GM19438 (cell line): Measurements from ENCODE around the gene TTC28.
"Not testable (repeated sequence)": the region's sequence is repeated elsewhere in the genome, so short reads cannot be mapped to it uniquely, and the experiment has no call there.

Source experiments
- ATAC-seq: cut with Tn5 transposase; IDR thresholded peaks from one replicate; pipeline ENCODE4 v1.9.1; 2021; ENCODE audit warnings: low read depth; ENCODE audit not compliant: unreplicated experiment

TTC28 gene

DNA sequence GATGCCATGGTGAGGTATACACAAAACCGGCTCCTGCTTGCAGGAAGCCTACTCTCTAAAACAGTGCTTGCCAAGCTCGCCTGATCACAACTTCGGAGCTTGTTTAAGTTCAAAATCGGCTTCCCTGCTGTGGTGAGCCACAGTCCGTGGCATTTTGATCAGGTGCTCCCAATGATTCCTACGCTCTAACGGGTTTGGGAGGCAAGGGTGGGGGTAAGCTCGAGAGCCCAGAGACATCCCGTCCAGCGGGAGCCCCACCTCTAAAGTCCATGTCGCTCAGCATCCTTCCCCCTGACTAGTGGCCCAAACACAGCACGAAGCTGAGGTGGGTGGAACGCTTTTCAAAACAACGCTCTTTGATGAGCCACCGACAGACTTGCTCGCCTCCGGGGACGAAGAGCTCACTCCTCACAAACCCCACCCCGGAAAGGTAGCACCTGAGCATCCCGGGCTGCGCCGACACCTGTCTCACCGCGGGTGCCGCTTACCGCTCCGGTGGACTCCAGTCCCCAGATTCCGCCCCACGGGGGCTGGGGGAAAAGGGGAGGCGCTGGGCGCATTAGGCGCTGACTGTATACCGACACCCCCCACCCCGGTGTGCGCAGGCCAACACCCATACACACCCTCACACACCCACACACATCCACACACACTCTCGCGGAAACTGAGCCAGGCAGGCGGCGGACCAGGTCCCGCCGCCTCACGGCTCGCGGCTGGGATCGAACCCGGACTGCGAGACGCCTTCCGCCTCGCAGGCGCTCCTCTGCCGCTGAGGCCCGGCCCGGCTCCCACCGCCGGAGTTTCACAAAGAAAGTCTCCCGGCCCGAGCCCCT, 646 bp downstream of the TTC28 start:
- not testable (repeated sequence) for ATAC-seq

DNA sequence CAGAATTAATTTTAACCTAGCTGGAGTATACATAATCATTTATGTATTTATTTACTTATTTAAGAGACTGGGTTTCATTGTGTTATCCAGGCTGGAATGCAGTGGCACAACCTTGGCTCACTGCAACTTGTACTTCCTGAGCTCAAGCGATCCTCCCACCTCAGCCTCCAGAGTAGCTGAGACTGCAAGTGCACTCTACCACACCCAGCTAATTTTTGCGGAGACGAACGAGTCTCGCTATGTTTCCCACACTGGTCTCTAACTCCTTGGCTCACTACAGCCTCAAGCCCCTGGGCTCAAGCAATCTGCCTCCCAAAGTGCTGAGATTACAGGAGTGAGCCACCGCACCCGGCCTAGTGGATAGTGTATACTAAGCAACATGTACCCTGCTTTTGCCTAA, 1.5 kb downstream of the TTC28 start:
- ATAC-seq: not testable (repeated sequence)

DNA sequence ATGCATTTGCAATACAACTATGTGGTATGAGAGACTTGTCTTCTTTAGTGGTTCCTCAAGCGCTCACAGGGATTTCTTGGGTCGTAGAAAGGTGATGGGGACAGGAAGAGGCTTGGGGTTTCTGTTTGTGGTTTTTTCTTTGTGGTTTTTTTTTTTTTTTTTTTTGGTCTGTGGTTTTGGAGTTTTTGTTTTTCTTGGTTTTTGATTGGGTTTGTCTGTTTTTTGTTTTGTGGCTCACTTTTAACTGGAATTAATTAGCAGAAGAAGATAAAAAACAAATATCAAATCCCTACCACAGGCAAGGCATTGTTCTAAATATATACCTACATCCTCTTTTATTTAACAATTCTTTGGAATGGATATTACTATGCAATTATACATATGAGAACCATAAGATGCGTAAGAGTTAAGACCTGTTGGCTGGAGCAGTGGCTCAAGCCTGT, 5.5 kb downstream of the TTC28 start:
- no peak for ATAC-seq

DNA sequence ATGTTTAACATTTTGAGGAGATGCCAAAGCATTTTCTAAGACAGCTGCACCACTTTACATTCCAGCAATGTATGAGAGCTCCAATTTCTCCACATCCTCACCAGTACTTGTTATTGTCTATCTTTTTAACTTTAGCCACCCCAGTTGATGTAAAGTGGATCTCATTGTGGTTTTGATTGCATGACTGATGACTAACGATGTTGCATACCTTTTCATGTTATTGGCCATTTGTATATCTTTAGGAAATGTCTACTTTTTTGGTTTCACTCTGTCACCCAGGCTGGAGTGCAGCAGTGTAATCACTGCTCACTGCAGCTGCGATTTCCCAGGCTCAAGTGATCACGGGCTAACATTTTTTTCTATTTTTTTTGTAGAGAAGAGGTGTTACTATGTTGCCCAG, 8.9 kb downstream of the TTC28 start:
- no peak for ATAC-seq

DNA sequence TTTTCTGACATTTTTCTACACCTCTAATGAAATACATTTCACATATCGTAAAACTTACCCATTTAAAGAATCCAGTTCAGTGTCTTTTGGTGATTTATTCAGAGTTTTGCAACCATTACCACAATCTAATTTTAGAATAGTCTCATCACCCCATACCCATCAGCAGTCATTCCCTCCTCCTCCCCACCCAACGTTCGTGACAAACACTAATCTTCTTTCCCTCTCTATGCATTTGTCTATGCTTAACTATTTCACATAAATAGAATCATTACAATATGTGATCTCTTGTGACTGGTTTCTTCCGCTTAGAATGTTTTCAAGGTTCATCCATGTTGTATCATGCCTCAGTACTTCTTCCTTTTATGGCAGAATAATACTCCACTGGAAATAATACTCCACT, 9.5 kb downstream of the TTC28 start:
- ATAC-seq: no peak

DNA sequence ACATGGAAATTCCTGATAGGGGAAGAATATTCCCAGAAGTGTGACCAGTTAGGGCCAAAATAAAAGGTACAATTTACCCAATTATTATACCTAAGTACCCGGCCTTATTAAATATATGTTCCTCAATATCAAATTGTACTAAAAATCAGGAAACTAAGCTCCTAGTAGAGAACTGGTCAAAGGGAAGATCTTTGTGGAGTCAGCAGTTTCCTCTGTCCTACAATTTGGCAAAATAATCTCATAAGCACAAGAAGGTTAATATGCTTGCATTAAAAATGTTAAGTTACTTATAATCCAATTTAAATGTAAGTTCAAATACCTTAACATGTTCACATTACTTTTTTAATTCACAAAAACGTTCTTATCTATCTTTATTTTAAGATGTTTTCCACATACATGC, 10.3 kb downstream of the TTC28 start:
- ATAC-seq: no peak

DNA sequence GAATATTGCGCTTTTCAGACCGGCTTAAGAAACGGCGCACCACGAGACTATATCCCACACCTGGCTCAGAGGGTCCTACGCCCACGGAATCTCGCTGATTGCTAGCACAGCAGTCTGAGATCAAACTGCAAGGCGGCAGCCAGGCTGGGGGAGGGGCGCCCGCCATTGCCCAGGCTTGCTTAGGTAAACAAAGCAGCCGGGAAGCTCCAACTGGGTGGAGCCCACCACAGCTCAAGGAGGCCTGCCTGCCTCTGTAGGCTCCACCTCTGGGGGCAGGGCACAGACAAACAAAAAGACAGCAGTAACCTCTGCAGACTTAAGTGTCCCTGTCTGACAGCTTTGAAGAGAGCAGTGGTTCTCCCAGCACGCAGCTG, 16.1 kb downstream of the TTC28 start:
- ATAC-seq: not testable (repeated sequence)

DNA sequence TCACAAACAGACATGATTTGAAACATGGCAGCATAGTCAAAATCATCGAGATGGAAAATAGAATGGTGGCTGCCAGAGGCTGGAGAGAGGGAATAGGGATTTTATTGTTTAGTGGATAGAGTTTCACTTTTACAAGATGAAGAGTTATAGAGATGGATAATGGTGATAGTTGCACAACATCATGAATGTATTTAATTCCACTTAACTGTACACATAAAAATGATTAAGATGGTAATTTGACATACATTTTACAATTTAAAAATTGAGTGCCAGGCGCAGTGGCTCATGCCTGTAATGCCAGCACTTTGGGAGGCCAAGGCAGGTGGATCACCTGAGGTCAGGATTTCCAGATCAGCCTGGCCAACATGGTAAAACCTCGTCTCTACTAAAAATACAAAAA, 21.2 kb downstream of the TTC28 start:
- ATAC-seq: no peak

DNA sequence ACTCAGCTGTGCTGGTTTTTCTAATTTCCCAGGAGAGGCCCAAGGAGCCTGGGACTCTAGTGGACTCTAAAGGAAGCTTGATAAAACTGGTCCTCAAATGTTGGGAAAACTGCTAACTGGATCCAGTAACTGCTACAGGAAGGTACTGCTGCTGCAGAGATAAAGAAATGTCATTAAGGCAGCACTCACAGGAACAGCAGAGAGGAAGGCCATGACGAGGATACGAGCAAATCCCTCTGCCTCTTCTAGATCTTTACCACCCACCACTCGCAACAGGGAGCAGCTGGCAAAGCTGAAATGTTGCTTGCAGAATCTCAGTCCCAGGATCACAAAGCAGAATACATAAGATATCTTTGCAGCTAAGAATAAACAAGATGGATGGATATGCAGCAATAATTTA, 23.5 kb downstream of the TTC28 start:
- ATAC-seq: no peak

DNA sequence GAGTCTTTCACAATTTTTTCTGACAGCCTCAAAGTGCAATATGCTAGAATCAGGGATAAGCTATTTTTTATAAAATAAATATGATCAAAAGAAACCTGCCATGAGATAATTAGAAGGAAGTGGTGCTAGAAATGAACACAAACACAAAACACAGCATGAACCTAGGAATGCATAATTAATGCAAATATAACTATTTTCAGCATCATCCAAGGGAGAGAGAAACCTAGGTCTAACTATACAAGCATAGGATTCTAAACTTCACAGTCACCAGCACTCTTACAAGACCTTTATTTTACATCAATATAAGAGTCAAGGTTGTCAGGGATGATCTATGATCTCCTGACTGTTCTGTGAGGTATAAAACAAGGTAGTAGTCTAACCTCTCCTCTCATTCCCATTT, 29.2 kb downstream of the TTC28 start:
- ATAC-seq: no peak

DNA sequence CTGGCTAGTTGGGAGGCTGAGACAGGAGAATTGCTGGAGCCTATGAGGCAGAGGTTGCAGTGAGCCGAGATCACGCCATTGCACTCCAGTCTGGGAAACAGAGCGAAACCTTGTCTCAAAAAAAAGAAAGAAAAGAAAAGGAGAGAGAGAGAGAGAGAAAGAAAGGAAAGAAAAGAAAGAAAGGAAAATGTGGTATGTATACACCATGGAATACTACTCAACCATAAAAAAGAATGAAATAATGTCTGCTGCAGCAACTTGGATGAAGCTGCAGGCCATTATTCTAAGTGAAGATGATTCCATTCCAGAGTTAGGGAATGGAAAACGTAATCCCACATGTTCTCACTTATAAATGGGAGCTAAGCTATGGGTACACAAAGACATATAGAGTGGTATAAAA, 30.8 kb downstream of the TTC28 start:
- ATAC-seq: no peak

DNA sequence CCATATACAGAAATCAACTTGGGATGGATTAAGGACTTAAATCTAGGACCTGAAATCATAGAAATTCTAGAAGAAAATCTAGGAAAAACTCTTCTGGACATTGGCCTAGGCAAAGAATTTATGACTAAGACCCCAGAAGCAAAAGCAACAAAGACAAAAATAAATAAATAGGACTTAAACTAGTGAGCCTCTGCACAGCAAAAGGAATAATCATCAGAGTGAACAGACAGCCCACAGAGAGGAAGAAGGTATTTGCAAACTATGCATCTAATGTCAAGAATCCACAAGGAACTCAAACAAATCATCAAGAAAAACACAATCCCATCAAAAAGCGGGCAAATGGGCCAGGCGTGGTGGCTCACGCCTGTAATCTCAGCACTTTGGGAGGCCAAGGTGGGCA, 32.4 kb downstream of the TTC28 start:
- no peak for ATAC-seq

DNA sequence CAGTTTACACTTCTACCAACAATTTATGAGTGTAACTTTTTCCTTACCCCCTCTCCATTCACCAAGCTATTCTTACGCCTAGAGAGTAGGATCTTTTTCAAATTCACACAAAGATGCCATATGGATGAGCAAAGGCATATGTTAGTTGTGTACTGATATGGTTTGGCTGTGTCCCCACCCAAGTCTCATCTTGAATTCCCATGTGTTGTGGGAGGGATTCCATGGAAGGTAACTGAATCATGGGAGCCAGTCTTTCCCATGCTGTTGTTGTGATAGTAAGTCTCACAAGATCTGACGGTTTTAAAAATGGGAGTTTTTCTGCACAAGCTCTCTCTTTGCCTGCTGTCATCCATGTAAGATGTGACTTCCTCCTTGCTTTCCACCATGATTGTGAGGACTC, 40.3 kb downstream of the TTC28 start:
- ATAC-seq: no peak

DNA sequence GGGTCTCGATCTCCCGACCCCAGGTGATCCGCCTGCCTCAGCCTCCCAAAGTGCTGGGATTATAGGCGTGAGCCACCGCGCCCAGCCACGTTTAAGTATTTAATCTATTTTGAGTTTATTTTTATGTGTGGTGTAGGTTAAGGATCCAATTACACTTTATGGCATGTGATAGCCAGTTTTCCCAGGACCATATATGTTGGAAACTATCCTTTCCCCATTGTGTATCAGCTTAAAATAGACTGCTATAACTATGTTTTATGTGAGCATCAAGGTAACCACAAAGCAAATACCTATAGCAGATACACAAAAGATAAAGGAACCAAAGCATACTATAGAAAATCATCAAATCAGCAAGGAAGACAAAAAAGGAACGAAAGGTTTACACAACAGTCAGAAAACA, 42.4 kb downstream of the TTC28 start:
- no peak for ATAC-seq

DNA sequence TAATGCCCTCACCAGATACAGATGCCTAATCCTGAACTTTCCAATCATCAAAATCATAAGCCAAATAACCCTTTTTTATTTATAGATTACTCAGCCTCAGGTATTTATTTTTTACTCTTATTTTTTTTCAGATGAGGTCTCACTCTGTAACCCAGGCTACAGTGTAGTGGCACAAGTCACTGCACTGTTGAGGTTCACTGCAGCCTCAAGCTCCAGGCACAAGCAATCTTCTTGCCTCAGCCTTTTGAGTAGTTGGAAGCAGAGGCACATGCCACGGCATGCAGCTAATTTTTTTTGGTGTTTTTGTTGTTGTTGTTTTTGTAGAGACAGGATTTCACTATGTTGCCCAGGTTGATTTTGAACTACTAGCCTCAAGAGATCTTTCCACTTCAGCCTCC, 49.5 kb downstream of the TTC28 start:
- ATAC-seq: no peak

DNA sequence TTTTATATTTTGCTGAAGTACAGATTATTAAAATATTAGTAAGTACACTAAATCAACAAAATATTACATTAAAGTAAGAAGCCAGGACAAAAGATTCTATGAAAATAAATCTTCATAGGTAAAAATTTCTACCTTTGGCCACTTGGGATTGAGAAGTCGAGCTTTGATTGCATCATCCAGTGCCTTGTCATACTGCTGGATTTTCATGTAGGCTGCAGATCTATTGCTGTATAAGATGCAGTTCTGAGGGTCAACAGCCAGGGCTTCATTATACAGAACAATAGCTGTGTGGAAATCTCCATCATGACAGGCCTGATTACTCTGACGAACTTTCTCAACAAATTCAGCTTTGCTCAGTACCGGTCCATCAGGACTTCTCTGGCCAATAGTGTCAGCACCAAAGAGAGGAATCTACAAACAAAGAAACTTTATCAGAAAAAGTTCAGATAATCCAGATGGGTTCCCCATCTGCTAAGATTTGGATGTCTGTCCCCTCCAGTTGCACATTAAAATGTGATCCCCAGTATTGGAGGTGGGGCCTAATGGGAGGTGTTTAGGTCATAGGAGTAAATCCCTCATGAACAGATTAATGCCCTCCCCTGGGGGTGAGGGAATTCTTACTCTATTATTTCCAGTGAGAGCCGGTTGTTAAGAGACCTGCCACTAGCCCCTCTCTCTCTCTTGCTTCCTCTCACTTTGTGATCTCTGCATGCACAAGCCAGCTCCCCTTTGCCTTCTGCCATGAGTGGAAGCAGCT, 50.0 kb downstream of the TTC28 start:
- ATAC-seq: no peak

DNA sequence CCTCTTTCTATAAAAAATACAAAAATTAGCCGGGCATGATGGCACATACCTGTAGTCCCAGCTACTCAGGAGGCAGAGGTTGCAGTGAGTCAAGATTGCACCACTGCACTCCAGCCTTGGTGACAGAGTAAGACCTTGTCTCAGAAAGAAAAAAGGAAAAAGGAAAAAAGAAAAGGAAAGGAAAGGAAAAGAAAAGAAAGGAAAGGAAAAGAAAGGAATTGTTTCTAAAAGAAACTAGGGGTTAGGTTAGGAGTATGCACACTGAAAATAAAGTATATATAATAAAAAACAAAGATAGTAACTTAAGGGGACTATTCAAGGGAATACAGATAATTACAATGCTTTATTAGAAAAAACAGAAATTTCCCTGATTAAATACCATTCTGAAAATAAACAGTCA, 50.9 kb downstream of the TTC28 start:
- ATAC-seq: no peak

DNA sequence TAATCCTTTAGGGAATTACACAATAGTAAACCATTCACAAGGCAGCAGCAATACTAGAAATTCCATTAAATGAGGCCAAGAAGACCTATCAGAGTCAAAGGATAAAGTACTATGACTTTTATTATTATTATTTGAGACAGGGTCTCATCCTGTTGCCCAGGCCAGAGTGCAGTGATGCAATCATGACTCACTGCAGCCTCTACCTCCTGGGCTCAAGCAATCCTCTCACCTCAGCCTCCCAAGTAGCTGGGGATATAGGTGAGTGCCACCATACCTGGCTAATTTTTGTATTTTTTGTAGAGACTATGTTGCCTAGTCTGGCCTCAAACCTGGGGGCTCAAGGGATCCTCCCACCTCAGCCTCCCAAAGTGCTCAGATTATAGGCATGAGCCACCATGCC, 51.8 kb downstream of the TTC28 start:
- no peak for ATAC-seq

DNA sequence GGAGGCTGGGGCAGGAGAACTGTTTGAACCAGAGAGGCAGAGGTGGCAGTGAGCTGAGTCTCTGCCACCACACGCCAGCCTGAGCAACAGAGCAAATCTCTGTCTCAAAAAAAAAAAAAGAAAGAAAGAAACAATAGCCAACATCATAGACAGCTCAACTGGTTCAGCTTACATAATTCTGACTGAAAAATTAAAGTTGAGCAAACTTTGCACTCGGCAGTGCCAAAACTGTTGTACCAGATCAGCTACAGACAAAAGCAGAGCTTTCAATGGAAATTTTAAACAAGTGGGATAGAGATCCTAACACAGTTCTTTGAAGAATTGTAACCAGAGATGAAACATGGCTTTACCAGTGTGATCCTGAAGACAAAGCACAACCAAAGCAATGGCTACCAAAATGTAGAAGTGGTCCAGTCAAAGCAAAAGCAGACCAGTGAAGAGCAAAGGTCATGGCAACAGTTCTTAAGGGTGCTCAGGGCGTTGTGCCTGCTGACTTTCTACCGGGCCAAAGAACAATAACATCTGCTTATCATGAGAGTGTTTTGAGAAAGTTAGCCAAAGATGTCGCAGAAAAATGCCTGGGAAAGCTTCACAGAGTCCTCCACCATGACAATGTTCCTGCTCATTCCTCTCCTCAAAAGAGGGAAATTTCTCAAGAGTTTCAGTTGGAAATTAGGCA, 59.3 kb downstream of the TTC28 start:
- no peak for ATAC-seq

DNA sequence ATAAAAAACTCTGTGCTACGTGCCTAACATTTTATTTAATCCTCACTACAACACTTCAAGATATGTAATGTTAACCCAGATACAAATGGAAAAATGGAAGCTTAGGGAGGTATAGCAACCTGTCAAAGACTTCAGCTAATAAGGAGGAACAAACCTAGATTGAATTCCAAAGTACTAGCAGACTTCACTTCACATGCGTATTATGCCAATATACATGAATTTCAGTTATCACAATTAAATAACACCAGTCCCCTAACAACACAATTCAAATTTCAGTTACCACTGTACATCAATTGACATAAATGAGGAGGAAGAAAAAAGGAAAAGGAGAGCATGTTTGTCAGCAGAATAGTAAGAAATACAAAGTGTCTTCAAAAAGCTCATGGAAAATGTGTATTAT, 60.4 kb downstream of the TTC28 start:
- ATAC-seq: no peak

DNA sequence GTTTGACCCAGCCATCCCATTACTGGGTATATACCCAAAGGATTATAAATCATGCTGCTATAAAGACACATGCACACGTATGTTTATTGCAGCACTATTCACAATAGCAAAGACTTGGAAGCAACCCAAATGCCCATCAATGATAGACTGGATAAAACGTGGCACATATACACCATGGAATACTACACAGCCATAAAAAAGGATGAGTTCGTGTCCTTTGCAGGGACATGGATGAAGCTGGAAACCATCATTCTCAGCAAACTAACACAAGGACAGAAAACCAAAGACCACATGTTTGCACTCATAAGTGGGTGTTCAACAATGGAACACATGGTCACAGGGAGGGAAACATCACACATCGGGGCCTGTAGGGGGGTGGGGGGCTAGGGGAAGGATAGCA, 64.2 kb downstream of the TTC28 start:
- ATAC-seq: not testable (repeated sequence)

DNA sequence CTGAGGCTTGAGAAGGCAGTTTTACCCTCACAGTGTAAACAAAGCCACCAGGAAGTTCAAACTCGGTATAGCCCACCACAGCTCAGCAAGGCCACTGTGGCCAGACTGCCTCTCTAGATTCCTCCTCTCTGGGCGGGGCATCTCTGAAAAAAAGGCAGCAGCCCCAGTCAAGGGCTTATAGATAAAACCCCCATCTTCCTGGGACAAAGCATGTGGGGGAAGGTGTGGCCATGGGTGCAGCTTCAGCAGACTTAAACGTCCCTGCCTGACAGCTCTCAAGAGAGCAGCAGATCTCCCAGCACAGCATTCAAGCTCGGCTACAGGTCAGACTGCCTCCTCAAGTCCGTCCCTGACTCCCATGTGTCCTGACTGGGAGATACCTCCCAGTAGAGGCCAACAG, 69.7 kb downstream of the TTC28 start:
- no peak for ATAC-seq
